GM19328 (cell line): ENCODE results near the gene ATP5PB.

Experiments
- ATAC-seq: cut with Tn5 transposase; IDR thresholded peaks from one replicate; pipeline ENCODE4 v1.9.1; 2021; ENCODE audit warnings: mild to moderate bottlenecking, moderate library complexity; ENCODE audit not compliant: unreplicated experiment

The ATP5PB gene

DNA sequence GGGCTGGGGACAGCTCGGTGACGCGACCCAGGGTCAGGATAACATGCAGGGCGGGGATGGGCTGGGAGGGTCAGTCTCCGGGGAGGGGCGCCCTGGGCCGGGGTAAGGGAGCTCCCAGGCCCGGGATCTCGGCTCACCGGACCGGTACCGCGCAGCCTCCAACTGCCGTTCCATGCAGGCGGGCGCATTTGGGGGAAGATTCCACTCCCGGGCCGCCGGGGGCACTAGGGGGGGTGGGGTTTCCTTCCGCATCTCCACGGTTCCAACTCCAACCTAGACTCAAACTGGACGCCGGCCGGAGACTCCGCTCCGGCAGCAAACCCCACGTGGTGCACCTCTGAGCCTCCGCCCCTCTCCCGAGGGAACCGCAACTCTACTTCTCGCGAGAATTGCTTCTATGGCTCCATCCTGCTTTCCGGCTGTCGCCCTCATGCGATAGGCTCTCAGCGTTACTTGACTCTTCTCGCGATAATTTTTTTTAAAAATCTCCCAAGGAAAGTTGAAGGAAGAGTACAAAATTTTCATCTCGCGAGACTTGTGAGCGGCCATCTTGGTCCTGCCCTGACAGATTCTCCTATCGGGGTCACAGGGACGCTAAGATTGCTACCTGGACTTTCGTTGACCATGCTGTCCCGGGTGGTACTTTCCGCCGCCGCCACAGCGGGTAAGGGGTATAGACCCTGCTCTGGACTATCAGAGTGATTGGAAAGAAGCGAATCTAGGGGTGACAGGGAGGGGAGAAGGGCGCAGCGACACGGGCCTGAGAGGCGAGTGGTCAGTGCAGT lies at the start of gene ATP5PB, which contains the start of gene WDR77:
TSS of gene ATP5PB (plus strand) at position 547 of the 785 bp plus-strand sequence. CDS start at position 625, 78 bp downstream.
TSS of gene WDR77 (minus strand) at position 339 of the 785 bp plus-strand sequence. CDS start at position 252, 87 bp downstream.
- ATAC-seq: peak; percentile 90

DNA sequence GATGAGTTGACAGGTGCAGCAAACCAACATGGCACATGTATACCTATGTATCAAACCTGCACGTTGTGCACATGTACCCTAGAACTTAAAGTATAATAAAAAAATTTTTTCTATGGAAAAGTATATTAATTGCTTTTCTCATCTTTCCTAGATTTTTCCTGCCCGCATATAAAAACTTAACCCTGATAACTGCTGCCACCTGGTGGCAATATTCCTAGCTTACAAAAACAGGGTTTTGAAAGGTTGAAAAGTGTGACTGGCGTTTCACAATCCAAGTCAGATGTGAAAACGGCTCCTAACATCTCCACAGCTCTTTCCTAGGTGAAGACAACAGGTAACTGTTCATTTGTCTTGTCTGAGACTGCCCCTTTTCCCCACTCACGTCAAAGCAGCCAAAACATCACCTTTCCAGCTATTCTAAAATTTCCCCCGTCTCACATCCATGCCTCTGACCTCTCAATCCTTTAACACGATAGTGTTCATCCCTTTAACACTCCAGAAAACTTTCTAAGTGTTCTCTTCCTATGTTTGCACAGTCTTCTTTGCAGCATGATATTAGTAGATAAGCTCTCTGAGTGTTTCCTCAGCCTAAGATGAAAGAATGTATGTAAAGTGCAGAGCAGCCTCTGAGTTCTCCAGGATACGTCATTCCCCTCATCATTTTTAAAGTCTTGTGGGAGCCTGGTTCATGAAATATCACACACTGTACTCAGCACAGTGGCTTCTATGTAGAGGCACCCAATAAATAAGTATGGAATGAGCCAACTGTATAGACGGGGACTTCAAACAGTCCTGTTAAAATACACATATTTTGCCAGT lies 49.3 kb upstream of the ATP5PB start:
- no peak for ATAC-seq

- no peak for ATAC-seq
Measured at GRCh38 chr1:111402083-111402482, 47.2 kb upstream of the ATP5PB start.

DNA sequence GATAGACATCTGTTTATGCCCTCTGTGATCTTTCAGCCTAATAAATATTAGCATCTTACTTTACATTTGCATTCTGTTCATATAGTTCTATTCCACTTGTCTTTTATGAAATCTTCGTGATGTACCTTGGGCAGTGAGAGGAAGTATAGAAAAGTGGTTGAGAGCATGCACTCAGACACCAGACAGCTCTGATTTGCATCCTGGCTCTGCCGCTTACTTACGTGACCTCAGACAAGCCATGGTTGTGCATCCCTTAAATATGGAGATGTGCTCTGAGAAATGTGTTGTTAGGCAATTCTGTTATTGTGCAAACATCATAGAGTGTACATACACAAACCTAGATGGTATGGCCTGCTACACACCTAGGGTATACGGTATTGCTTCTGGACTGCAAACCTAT lies 44.7 kb upstream of the ATP5PB start:
- ATAC-seq: no peak

- ATAC-seq: peak; percentile 81
Measured at GRCh38 chr1:111406321-111406768, 42.9 kb upstream of the ATP5PB start.

GRCh38 chr1:111407301-111407700 lies 42.0 kb upstream of the ATP5PB start:
- no peak for ATAC-seq

DNA sequence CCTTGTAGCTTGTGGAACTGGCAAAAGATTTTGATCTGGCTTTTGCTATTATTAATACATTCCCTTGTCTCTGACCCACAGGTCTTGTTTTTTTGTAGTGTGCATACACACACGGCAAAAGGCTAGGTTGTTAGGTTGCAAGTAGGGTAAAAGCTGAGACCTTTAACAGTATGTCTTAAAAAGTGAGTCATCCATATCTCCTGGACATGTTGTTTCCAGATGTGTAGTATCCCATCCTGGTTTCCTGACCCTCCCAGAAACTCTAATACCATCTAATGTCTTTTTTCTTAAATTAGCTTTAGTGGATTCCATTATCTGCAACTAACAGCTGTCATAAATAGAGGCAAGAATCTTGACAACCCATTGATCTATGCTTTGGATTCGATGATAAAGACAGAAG lies 36.4 kb upstream of the ATP5PB start:
- ATAC-seq: no peak

DNA sequence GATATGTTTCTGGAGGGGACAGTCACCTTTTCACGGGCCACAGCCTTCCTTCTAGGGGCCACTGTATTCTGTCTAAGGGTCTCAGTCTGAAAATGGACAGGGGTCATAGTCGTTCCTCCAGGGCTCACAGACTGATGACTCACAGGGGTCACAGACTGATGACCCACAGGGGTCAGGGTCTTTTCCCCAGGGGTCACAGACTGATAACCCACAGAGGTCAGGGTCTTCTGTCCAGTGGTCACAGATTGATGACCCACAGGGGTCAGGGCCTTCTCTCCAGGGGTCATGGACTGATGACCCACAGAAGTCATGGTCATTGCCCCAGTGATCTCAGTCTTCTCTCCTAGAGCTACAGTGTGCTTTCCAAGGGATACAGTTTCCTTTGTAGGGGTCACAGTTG lies 34.5 kb upstream of the ATP5PB start:
- ATAC-seq: no peak

- no peak for ATAC-seq
Measured at GRCh38 chr1:111415461-111415860, 33.8 kb upstream of the ATP5PB start.

DNA sequence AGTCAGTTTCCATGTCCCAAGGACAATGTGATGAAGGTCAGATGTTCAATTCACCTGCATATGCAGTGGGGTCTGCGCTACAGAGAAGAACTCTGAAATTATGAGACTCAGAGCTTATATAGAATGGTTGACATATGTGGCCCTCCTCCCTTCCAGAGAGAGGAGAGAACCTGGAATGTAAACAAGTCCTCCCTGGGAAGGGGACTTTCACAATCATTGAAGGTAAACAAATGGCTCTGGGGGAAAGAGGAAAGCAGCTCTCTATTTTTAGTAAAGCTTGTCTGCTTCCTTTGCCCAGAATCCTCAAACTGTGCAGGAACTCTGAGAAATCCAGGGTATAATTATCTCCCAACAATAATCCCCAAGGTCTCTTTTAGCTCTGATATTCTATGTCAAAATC lies 31.5 kb upstream of the ATP5PB start:
- no peak for ATAC-seq

GRCh38 chr1:111419037-111419436 lies 30.2 kb upstream of the ATP5PB start:
- ATAC-seq: no peak

- ATAC-seq: no peak
Measured at GRCh38 chr1:111420377-111420776, 28.9 kb upstream of the ATP5PB start.

GRCh38 chr1:111422546-111423391 lies 26.5 kb upstream of the ATP5PB start:
- ATAC-seq: no peak

DNA sequence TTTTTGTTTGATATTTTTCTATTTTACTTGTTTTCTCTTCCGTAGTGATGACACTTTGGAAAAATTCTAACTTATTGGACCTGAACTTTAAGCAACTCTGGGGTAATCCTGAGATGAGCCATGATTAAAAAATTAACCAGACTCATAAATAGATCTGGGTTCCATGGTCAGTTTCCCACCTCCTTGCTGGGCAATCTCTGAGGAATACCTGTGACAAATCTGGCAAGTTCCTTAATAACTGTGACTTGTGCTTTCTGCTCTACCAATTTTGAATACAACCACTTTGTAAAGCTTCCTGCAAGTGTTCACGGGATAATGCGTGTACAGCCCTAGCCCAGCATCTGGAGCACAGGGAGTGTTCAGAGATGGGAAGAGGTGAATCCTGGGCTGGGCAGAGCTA lies 25.0 kb upstream of the ATP5PB start:
- no peak for ATAC-seq

- ATAC-seq: no peak
Measured at GRCh38 chr1:111436726-111437125, 12.5 kb upstream of the ATP5PB start.

GRCh38 chr1:111439461-111440351 lies 9.6 kb upstream of the ATP5PB start:
- no peak for ATAC-seq

DNA sequence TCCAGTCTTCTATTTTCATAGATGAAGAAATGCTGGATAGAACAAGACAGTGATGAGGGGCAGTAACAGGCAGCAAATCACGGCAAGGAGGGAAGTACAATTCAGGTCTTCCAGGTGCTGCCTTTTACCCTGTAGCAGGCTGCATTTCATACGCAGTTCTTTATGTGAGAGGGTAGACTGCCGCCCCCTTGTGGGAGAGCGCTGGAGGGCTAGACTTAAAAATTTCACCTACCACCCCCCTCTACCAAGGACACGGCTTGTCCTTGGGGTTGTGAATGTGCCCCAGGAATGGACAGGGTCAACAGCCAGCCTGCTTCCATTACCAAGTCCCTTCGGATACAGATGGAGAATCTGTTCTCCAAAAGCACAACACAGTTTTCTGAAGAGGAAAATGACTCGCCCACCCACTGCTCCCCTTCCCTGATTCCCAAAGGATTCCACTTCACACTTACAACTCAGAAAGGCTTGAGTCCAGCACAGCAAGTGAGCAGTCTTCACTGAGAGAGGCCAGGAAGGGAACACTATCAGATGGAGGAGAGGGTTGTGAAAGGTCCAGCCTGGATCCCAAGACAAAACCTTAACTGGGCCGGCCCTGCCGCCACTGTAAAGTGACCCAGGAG lies 7.6 kb upstream of the ATP5PB start:
- no peak for ATAC-seq

DNA sequence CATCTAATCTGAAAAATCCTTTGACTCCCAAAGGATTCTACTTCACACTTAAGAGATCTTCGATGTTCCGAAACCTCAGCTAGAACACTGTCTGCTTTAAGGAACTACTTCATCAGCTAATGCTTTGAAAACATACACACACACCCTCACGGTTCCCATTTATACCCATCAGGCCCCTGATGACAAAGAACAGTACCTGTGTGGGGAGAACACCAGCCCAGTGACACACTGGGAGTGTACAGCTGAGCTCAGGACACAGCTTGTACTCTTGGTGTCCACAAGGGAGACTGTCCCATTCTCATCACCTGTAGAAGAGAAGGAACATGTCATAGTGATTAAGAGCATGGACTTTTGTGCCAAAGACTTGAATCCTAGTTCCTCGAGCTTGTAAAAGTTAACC lies 6.8 kb upstream of the ATP5PB start:
- no peak for ATAC-seq

GRCh38 chr1:111444031-111444430 lies 5.2 kb upstream of the ATP5PB start:
- ATAC-seq: no peak

DNA sequence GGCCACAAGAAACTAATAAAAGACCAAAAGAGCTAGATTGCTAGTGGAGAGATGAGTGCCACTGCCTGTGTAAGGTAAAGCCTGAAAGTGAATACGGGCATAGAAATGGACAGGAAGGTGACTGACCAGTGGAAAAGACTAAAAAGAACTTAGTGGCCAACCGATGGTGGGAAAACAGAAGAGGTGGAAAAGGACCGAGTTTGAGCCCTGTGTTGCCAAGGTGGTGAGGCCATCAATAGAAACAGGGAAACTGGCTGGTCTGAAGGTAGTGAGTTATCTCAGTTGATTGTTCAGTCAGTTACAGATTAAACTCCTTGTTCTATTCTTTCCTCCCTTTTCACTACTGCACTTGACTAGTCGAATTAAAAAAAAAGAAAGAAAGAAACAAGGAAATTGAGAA lies 2.7 kb upstream of the ATP5PB start:
- no peak for ATAC-seq
